ENCODE measurements around the gene TMEM129. TPM values are rescaled to one million over a fixed set of nuclear protein-coding genes. Genes with fewer than 3 reads are reported as not detected.

TMEM129 gene
- total and polyA plus RNA-seq, 11 donors, result 28.6 to 73.3 (median 37.2) TPM

- intact Hi-C loops (cut with DNase I), result no loop called here
- peak in 1 of 4 donors; percentile 5 for ATAC-seq
- Histone ChIP-seq H3K27me3 (peaks cover 0 to 42% (median 3%) of the 10 kb centered on the region in 9 donors), H3K27ac (no peak overlapping the region), H3K4me1 (peaks cover 0 to 25% (median 9%) of the 10 kb centered on the region in 12 donors), H3K9me3 (no peaks in the 10 kb centered on the region), H3K4me3 (peak overlapping the region in 11 of 12 donors; percentile 16 to 57 (median 51)), H3K36me3 (no peaks in the 10 kb centered on the region)
- TF ChIP-seq CTCF (IDR thresholded peaks at IDR 0.05) (no peak), POLR2A (IDR thresholded peaks at IDR 0.05) (no peak)
- WGBS, 4 donors, result 1 to 3% (median 1%) methylated on average over 18 to 82 of the region's 84 CpGs; no CpG with 5 or more reads in 1 of the 4 donors
- DNase-seq, result no peak
Observed at GRCh38 chr4:1767061-1767769, 46.1 kb upstream of the TMEM129 start.

GRCh38 chr4:1766106-1767060, 45.3 kb upstream of the TMEM129 start:
- DNase-seq (no peak), ATAC-seq (peak in 1 of 4 donors; percentile 24)
- H3K27ac ChIP-seq, result no peak overlapping the region
- H3K27me3 ChIP-seq, result peaks cover 0 to 42% (median 3%) of the 10 kb centered on the region in 9 donors
- no peak for TF ChIP-seq CTCF (IDR thresholded peaks at IDR 0.05)
- TF ChIP-seq POLR2A (IDR thresholded peaks at IDR 0.05), result no peak
- intact Hi-C loops (cut with DNase I), result no loop called here
- 39 to 78% (median 49%) methylated on average over 19 to 41 of the region's 41 CpGs for WGBS, 4 donors
- peak overlapping the region in 11 of 12 donors; percentile 16 to 57 (median 51) for H3K4me3 ChIP-seq
- H3K4me1 ChIP-seq, result peaks cover 0 to 25% (median 9%) of the 10 kb centered on the region in 12 donors
- H3K36me3 ChIP-seq, result no peaks in the 10 kb centered on the region
- H3K9me3 ChIP-seq, result no peaks in the 10 kb centered on the region

GRCh38 chr4:1765409-1766072, 44.4 kb upstream of the TMEM129 start:
- Histone ChIP-seq H3K36me3 (no peaks in the 10 kb centered on the region), H3K27me3 (peaks cover 0 to 42% (median 3%) of the 10 kb centered on the region in 9 donors), H3K27ac (no peak overlapping the region), H3K4me3 (no peak overlapping the region), H3K9me3 (no peaks in the 10 kb centered on the region), H3K4me1 (peaks cover 0 to 28% (median 9%) of the 10 kb centered on the region in 12 donors)
- ATAC-seq (no peak), DNase-seq (no peak)
- no peak for TF ChIP-seq POLR2A (IDR thresholded peaks at IDR 0.05)
- TF ChIP-seq CTCF (IDR thresholded peaks at IDR 0.05), result no peak
- intact Hi-C loops (cut with DNase I), result no loop called here
- WGBS, 4 donors, result 82 to 86% (median 84%) methylated on average over 9 to 10 of the region's 10 CpGs
